Left ventricle myocardium inferior (tissue), 1 donor: ENCODE measurements around the gene TXNDC9. TPM values are rescaled to one million over a fixed set of nuclear protein-coding genes. Genes with fewer than 3 reads are reported as not detected.
"Not testable (repeated sequence)": the region's sequence is repeated elsewhere in the genome, so short reads cannot be mapped to it uniquely, and the experiment has no call there.

ENCODE experiments used
- DNase-seq: peaks from one replicate; pipeline ENCODE4 v3.0.0-alpha.2; 2020
- H3K27ac ChIP-seq: fragments of 200-600 bp; replicated peaks from 2 replicates; pipeline ENCODE4 v1.8.0; 2021
- H3K27me3 ChIP-seq: fragments of 200-600 bp; 2 replicates; pipeline ENCODE4 v1.8.0; 2021; ENCODE audit warnings: low read depth
- H3K36me3 ChIP-seq: fragments of 200-600 bp; 2 replicates; pipeline ENCODE4 v1.8.0; 2021
- H3K4me1 ChIP-seq: fragments of 200-600 bp; 2 replicates; pipeline ENCODE4 v1.8.0; 2021
- H3K4me3 ChIP-seq: fragments of 200-600 bp; 2 replicates; pipeline ENCODE4 v1.8.0; 2021; ENCODE audit warnings: mild to moderate bottlenecking, moderate library complexity
- H3K9me3 ChIP-seq: fragments of 200-600 bp; replicated peaks from 2 replicates; pipeline ENCODE4 v1.8.0; 2021
- CTCF ChIP-seq: fragments of 200-600 bp; IDR thresholded peaks from 2 replicates; pipeline ENCODE4 v1.8.0; 2021; ENCODE audit warnings: antibody characterized with exemption, mild to moderate bottlenecking, borderline replicate concordance
- intact Hi-C: fragments of 100-400 bp; cut with micrococcal nuclease; formaldehyde crosslinking; loops from one replicate; pipeline ENCODE4 v1.11.0; 2022
- total RNA-seq: library from RNA; stranded (reverse); fragmentation: NEBNext Ultra II Directional; extraction: Animal tissue kit (Norgen Biotek cat#: 25700); gene quantifications from one replicate; pipeline ENCODE4 v1.2.1, GENCODE V29; 2021
- donor health status: DM: no; HTN: yes; CAD: no; lungs with severe emphysema.

The TXNDC9 gene
- total RNA-seq, 1 donor from 2014 or later: 20.6 TPM

- no peak for DNase-seq
- Histone ChIP-seq H3K4me1 (no peaks in the 10 kb centered on the region), H3K27me3 (no peaks in the 10 kb centered on the region), H3K36me3 (peaks cover 98% of the 10 kb centered on the region), H3K27ac (no peak overlapping the region), H3K9me3 (peaks cover 10% of the 10 kb centered on the region), H3K4me3 (no peak overlapping the region)
- intact Hi-C loops: no loop called here
- TF ChIP-seq CTCF: no peak
These were observed 38.6 kb upstream of the TXNDC9 start for GRCh38 chr2:99374747-99375146.

DNA sequence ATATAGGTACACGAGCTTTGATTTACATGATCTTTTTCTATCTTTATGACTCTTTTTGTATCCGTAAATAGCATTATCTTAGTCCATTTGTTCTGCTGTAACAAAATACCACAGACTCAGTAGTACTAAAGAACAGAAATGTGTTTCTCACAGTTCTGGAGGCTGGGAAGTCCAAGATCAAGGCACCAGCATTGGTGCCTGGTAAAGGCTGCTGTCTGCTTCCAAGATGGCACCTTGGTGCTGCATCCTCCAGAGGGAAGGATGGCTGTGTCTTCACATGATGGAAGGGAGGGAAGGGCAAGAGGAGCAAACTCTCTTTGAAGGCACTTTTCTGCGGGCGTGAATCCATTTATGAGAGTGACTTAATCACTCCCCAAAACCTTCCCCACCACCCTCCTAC, 37.0 kb upstream of the TXNDC9 start:
- H3K27ac ChIP-seq: no peak overlapping the region
- no peak for TF ChIP-seq CTCF
- peaks cover 98% of the 10 kb centered on the region for H3K36me3 ChIP-seq
- H3K4me1 ChIP-seq: no peaks in the 10 kb centered on the region
- no peak overlapping the region for H3K4me3 ChIP-seq
- DNase-seq: no peak
- peaks cover 10% of the 10 kb centered on the region for H3K9me3 ChIP-seq
- intact Hi-C loops: no loop called here
- H3K27me3 ChIP-seq: no peaks in the 10 kb centered on the region

DNA sequence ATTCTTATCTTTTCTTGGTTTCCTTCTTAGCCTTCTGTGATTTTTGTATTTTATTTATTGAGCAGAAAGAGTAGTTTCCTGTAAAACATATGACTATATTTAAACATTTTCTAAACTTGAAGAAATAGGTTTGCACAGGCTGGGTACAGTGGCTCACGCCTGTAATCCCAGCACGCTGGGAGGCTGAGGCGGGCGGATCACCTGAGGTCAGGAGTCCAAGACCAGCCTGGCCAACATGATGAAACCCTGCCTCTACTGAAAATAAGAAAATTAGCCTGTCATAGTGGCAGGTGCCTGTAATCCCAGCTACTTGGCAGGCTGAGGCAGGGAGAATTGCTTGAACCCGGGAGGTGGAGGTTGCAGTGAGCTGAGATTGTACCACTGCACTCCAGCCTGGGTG, 32.7 kb upstream of the TXNDC9 start:
- H3K4me1 ChIP-seq, H3K27me3 ChIP-seq, intact Hi-C loops, H3K4me3 ChIP-seq, DNase-seq, H3K9me3 ChIP-seq, H3K27ac ChIP-seq: not testable (repeated sequence)
- H3K36me3 ChIP-seq: peaks cover 97% of the 10 kb centered on the region

GRCh38 chr2:99365661-99366060, 29.5 kb upstream of the TXNDC9 start:
- H3K4me1 ChIP-seq: no peaks in the 10 kb centered on the region
- H3K36me3 ChIP-seq: peaks cover 97% of the 10 kb centered on the region
- TF ChIP-seq CTCF: no peak
- no peak overlapping the region for H3K4me3 ChIP-seq
- no peaks in the 10 kb centered on the region for H3K9me3 ChIP-seq
- intact Hi-C loops: no loop called here
- no peak for DNase-seq
- H3K27me3 ChIP-seq: no peaks in the 10 kb centered on the region
- no peak overlapping the region for H3K27ac ChIP-seq

GRCh38 chr2:99356853-99357252, 20.7 kb upstream of the TXNDC9 start:
- H3K9me3 ChIP-seq: no peaks in the 10 kb centered on the region
- peaks cover 12% of the 10 kb centered on the region for H3K36me3 ChIP-seq
- no peak for TF ChIP-seq CTCF
- no peak for DNase-seq
- no peaks in the 10 kb centered on the region for H3K27me3 ChIP-seq
- intact Hi-C loops: no loop called here
- H3K27ac ChIP-seq: no peak overlapping the region
- peaks cover 18% of the 10 kb centered on the region for H3K4me1 ChIP-seq
- H3K4me3 ChIP-seq: no peak overlapping the region

GRCh38 chr2:99354825-99355224, 18.7 kb upstream of the TXNDC9 start:
- peaks cover 26% of the 10 kb centered on the region for H3K4me1 ChIP-seq
- H3K9me3 ChIP-seq, H3K27me3 ChIP-seq, H3K36me3 ChIP-seq, intact Hi-C loops, DNase-seq, H3K27ac ChIP-seq, H3K4me3 ChIP-seq: not testable (repeated sequence)

- no peak for TF ChIP-seq CTCF
- intact Hi-C loops: no loop called here
- no peak overlapping the region for H3K27ac ChIP-seq
- DNase-seq: no peak
- no peaks in the 10 kb centered on the region for H3K9me3 ChIP-seq
- H3K4me3 ChIP-seq: no peak overlapping the region
- no peaks in the 10 kb centered on the region for H3K36me3 ChIP-seq
- H3K27me3 ChIP-seq: no peaks in the 10 kb centered on the region
- H3K4me1 ChIP-seq: peaks cover 34% of the 10 kb centered on the region
These were observed 17.9 kb upstream of the TXNDC9 start for GRCh38 chr2:99354070-99354469.
